MCF 10A (cell line): ENCODE results near the gene TASOR. TPM values are rescaled to one million over a fixed set of nuclear protein-coding genes. Genes with fewer than 3 reads are reported as not detected.

ENCODE experiments used
- BruUV-seq: library from RNA; stranded (reverse); fragments of 400-500 nt; replicated peaks from 2 replicates; lab custom pipeline; 2021; lab: Mats Ljungman, UMichigan
- CTCF ChIA-PET: fragments of 300-600 bp; sonication (Branson Sonifier 250); formaldehyde crosslinking; extraction: SDS; loops from one replicate; lab custom pipeline; 2021; ENCODE audit warnings: antibody characterized with exemption, inconsistent platforms; lab: Yijun Ruan, JAX
- POLR2A ChIA-PET: fragments of 300-600, 350-650 bp; sonication (Branson Sonifier 250); formaldehyde crosslinking; extraction: SDS; loops from one replicate; lab custom pipeline; 2020; ENCODE audit warnings: antibody characterized with exemption, inconsistent platforms; lab: Yijun Ruan, JAX
- DNase-seq: peaks from one replicate; pipeline ENCODE4 v3.0.0-alpha.2; 2018; ENCODE audit not compliant: unreplicated experiment
- H3K27ac Mint-ChIP-seq: one replicate; pipeline ENCODE4 v1.8.0; 2022; ENCODE audit warnings: mild to moderate bottlenecking, low read depth, mixed read lengths; ENCODE audit not compliant: unreplicated experiment
- H3K27me3 Mint-ChIP-seq: one replicate; pipeline ENCODE4 v1.8.0; 2022; ENCODE audit warnings: mixed read lengths; ENCODE audit not compliant: insufficient read depth, unreplicated experiment
- H3K36me3 Mint-ChIP-seq: one replicate; pipeline ENCODE4 v1.8.0; 2022; ENCODE audit warnings: mild to moderate bottlenecking, moderate library complexity, mixed read lengths; ENCODE audit not compliant: insufficient read depth, unreplicated experiment
- H3K4me1 Mint-ChIP-seq: one replicate; pipeline ENCODE4 v1.8.0; 2022; ENCODE audit warnings: mixed read lengths; ENCODE audit not compliant: insufficient read depth, unreplicated experiment
- H3K4me3 Mint-ChIP-seq: one replicate; pipeline ENCODE4 v1.8.0; 2022; ENCODE audit warnings: mild to moderate bottlenecking, moderate library complexity, mixed read lengths; ENCODE audit not compliant: unreplicated experiment
- H3K9me3 Mint-ChIP-seq: one replicate; pipeline ENCODE4 v1.8.0; 2022; ENCODE audit warnings: mixed read lengths; ENCODE audit not compliant: unreplicated experiment
- intact Hi-C: fragments of 100-400 bp; cut with micrococcal nuclease; formaldehyde crosslinking; loops from 2 replicates; pipeline ENCODE4 v1.14.1; 2022
- total RNA-seq: library from RNA; stranded (reverse); gene quantifications from 2 replicates; pipeline ENCODE4 v1.2.3, GENCODE V29; 2022
- TF ChIP-seq, protein P1 (sequence below): fragments of 200-600 bp; IDR thresholded peaks from one replicate; pipeline ENCODE4 v1.8.0; 2022; ENCODE audit warnings: antibody characterized with exemption, mild to moderate bottlenecking; ENCODE audit not compliant: unreplicated experiment

TASOR gene
- total RNA-seq, 1 experiment from 2014 or later, result 77.3 TPM

GRCh38 chr3:56691165-56692000 is 8.3 kb upstream of the TASOR start:
- CTCF ChIA-PET, result interaction anchor here (0.9 to 5.7 kb wide), 3 partner anchors 12 to 297 kb away, joined by 3 to 29 read pairs (median 4); no protein-coding TSS in a partner anchor
- Mint-ChIP-seq H3K27ac (peak overlapping the region; percentile 67), H3K4me3 (no peak overlapping the region), H3K36me3 (no peaks in the 10 kb centered on the region), H3K9me3 (no peaks in the 10 kb centered on the region), H3K27me3 (no peaks in the 10 kb centered on the region), H3K4me1 (peaks cover 23% of the 10 kb centered on the region)
- intact Hi-C loops, result no loop called here
- POLR2A ChIA-PET, result interaction anchor here (1.0 kb wide), 2 partner anchors 9 to 110 kb away, joined by 3 to 8 read pairs; partner anchors contain the start of genes ARHGEF3 and TASOR
- peak; percentile 83 for DNase-seq
- BruUV-seq, result no TSS peak
- TF ChIP-seq, protein P1, sequence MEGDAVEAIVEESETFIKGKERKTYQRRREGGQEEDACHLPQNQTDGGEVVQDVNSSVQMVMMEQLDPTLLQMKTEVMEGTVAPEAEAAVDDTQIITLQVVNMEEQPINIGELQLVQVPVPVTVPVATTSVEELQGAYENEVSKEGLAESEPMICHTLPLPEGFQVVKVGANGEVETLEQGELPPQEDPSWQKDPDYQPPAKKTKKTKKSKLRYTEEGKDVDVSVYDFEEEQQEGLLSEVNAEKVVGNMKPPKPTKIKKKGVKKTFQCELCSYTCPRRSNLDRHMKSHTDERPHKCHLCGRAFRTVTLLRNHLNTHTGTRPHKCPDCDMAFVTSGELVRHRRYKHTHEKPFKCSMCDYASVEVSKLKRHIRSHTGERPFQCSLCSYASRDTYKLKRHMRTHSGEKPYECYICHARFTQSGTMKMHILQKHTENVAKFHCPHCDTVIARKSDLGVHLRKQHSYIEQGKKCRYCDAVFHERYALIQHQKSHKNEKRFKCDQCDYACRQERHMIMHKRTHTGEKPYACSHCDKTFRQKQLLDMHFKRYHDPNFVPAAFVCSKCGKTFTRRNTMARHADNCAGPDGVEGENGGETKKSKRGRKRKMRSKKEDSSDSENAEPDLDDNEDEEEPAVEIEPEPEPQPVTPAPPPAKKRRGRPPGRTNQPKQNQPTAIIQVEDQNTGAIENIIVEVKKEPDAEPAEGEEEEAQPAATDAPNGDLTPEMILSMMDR, result no peak

- Mint-ChIP-seq H3K27me3 (no peaks in the 10 kb centered on the region), H3K4me3 (no peak overlapping the region), H3K27ac (no peak overlapping the region), H3K36me3 (no peaks in the 10 kb centered on the region), H3K9me3 (no peaks in the 10 kb centered on the region), H3K4me1 (peaks cover 23% of the 10 kb centered on the region)
- intact Hi-C loops, result no loop called here
- BruUV-seq, result no TSS peak
- TF ChIP-seq, protein P1, result no peak
- POLR2A ChIA-PET, result interaction anchor here (0.7 kb wide), 1 partner anchor 187 kb away, joined by 3 read pairs; no protein-coding TSS in a partner anchor
- CTCF ChIA-PET, result interaction anchor here (1.0 kb wide), 1 partner anchor 306 kb away, joined by 3 read pairs; no protein-coding TSS in a partner anchor
- DNase-seq, result no peak
These were observed 6.2 kb upstream of the TASOR start for GRCh38 chr3:56689303-56689702.

GRCh38 chr3:56688191-56688590 is 5.1 kb upstream of the TASOR start:
- Mint-ChIP-seq H3K36me3 (no peaks in the 10 kb centered on the region), H3K4me1 (peaks cover 13% of the 10 kb centered on the region), H3K9me3 (no peaks in the 10 kb centered on the region), H3K27me3 (no peaks in the 10 kb centered on the region), H3K4me3 (no peak overlapping the region), H3K27ac (peak overlapping the region; percentile 37)
- DNase-seq, result no peak
- no TSS peak for BruUV-seq
- TF ChIP-seq, protein P1, result no peak
- intact Hi-C loops, result no loop called here
- CTCF ChIA-PET, result interaction anchor here (0.5 kb wide), 1 partner anchor 31 kb away, joined by 3 read pairs; no protein-coding TSS in a partner anchor
- POLR2A ChIA-PET, result no interaction called here

DNA sequence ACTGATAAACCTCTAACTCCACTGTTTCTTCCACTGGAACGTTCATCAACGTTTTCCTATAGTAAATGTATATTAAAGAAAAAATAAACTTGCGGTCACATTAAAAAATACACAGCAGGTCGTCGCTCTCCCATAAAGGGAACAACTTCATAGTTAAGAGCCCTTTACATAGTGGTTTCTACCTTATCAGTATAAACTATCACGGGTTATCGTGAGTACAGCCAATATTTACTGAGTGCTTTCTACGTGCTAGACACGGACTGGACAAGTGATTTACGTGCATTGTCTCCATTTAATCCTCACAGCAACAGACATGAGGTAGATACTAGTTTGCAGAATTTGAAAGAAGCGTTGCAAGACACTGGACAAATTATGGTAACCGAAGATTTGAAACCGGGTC is 964 bp upstream of the TASOR start:
- Mint-ChIP-seq H3K27me3 (no peaks in the 10 kb centered on the region), H3K36me3 (peaks cover 16% of the 10 kb centered on the region), H3K4me1 (peaks cover 11% of the 10 kb centered on the region), H3K9me3 (no peaks in the 10 kb centered on the region), H3K27ac (no peak overlapping the region), H3K4me3 (peak overlapping the region; percentile 87)
- CTCF ChIA-PET, result interaction anchor here (0.6 to 1.0 kb wide), 2 partner anchors 118 to 412 kb away, joined by 3 to 5 read pairs; partner anchors contain the start of gene ARHGEF3
- TF ChIP-seq, protein P1, result no peak
- intact Hi-C loops, result no loop called here
- DNase-seq, result no peak
- POLR2A ChIA-PET, result no interaction called here
- no TSS peak for BruUV-seq
